HepG2 (cell line): ENCODE data around the gene SSTR5. TPM values are rescaled to one million over a fixed set of nuclear protein-coding genes. Genes with fewer than 3 reads are reported as not detected.

Experiments used
- EEA1 ChIP-seq: sonication (generic); formaldehyde crosslinking; IDR thresholded peaks from 2 replicates; pipeline ENCODE4 v1.5.1; 2020; ENCODE audit warnings: mild to moderate bottlenecking, missing genetic modification reagents, borderline replicate concordance
- ELF3 ChIP-seq: IDR thresholded peaks from 2 replicates; pipeline ENCODE4 v1.6.1; 2016; ENCODE audit warnings: missing genetic modification reagents, missing compliant biosample characterization
- ETV5 ChIP-seq: IDR thresholded peaks from 2 replicates; pipeline ENCODE4 v1.6.1; 2018; ENCODE audit warnings: missing biosample characterization, missing genetic modification reagents, inconsistent platforms, borderline replicate concordance
- KLF11 ChIP-seq: IDR thresholded peaks from 2 replicates; pipeline ENCODE4 v1.6.1; 2016; ENCODE audit warnings: missing compliant biosample characterization
- KLF6 ChIP-seq: IDR thresholded peaks from 2 replicates; pipeline ENCODE4 v1.8.0; 2016; ENCODE audit warnings: missing biosample characterization, missing genetic modification reagents
- NR1H2 ChIP-seq: sonication (generic); formaldehyde crosslinking; IDR thresholded peaks from 2 replicates; pipeline ENCODE4 v1.8.1; 2022; ENCODE audit warnings: low read depth, missing genetic modification reagents, borderline replicate concordance
- RFXANK ChIP-seq: IDR thresholded peaks from 2 replicates; pipeline ENCODE4 v1.6.1; 2016
- SALL1 ChIP-seq: sonication (generic); formaldehyde crosslinking; IDR thresholded peaks from 2 replicates; pipeline ENCODE4 v1.8.0; 2022; ENCODE audit warnings: mild to moderate bottlenecking, missing genetic modification reagents
- SPEN ChIP-seq: sonication (generic); formaldehyde crosslinking; IDR thresholded peaks from 2 replicates; pipeline ENCODE4 v1.5.1; 2020; ENCODE audit warnings: low read depth, mild to moderate bottlenecking, missing genetic modification reagents
- SRSF9 ChIP-seq: fragments of 200-400 bp; formaldehyde crosslinking; IDR thresholded peaks from 2 replicates; pipeline ENCODE4 v1.6.1; 2018; ENCODE audit warnings: borderline replicate concordance, mild to moderate bottlenecking, low read depth, low read length; ENCODE audit not compliant: insufficient read depth, poor library complexity, severe bottlenecking
- ZMYM2 ChIP-seq: sonication (generic); formaldehyde crosslinking; IDR thresholded peaks from 2 replicates; pipeline ENCODE4 v1.8.0; 2022; ENCODE audit warnings: mild to moderate bottlenecking, missing genetic modification reagents
- ZNF335 ChIP-seq: sonication (generic); formaldehyde crosslinking; IDR thresholded peaks from 2 replicates; pipeline ENCODE4 v1.4.0; 2020; ENCODE audit warnings: missing genetic modification reagents
- ZNF891 ChIP-seq: sonication (generic); formaldehyde crosslinking; IDR thresholded peaks from 2 replicates; pipeline ENCODE4 v1.5.0; 2020; ENCODE audit warnings: mild to moderate bottlenecking, missing genetic modification reagents
- polyA plus RNA-seq, 8 experiments: library from polyadenylated mRNA; depleted of rRNA in 3 of 8; stranded (reverse) in 7 of 8; unstranded in 1 of 8; fragments of >200 nt; fragmentation: Illumina TruSeq in 4 of 8; extraction: Trizol in 4 of 8; gene quantifications; 2 replicates each; pipeline versions ENCODE4 v1.2.1 to v1.2.3, GENCODE V29; 2011 to 2016; ENCODE audit warnings: low read depth in 4 of 8, missing spikeins in 1 of 8, mixed read lengths in 1 of 8; ENCODE audit not compliant: insufficient read depth in 1 of 8
- total RNA-seq, 5 experiments: library from RNA; depleted of rRNA; stranded (reverse); fragments of >200 nt; fragmentation: Illumina TruSeq; extraction: Trizol; gene quantifications; 2 replicates each; pipeline ENCODE4 v1.2.3, GENCODE V29; 2016; ENCODE audit warnings: low read depth in 1 of 5
- TF ChIP-seq, protein P1 (sequence below): sonication (generic); formaldehyde crosslinking; IDR thresholded peaks from 2 replicates; pipeline ENCODE4 v1.5.0; 2020; ENCODE audit warnings: missing genetic modification reagents
- TF ChIP-seq, protein P2 (sequence below): IDR thresholded peaks from 2 replicates; pipeline ENCODE4 v1.6.1; 2018; ENCODE audit warnings: missing genetic modification reagents
- TF ChIP-seq, protein P3 (sequence below): sonication (generic); formaldehyde crosslinking; IDR thresholded peaks from 2 replicates; pipeline ENCODE4 v1.5.0; 2020; ENCODE audit warnings: mild to moderate bottlenecking, missing genetic modification reagents
- TF ChIP-seq, protein P4 (sequence below): sonication (generic); formaldehyde crosslinking; IDR thresholded peaks from 2 replicates; pipeline ENCODE4 v1.4.0; 2020; ENCODE audit warnings: missing genetic modification reagents, borderline replicate concordance
- TF ChIP-seq, protein P5 (sequence below): sonication (generic); formaldehyde crosslinking; IDR thresholded peaks from 2 replicates; pipeline ENCODE4 v1.4.0; 2020; ENCODE audit warnings: missing genetic modification reagents
- TF ChIP-seq, protein P6 (sequence below): sonication (generic); formaldehyde crosslinking; IDR thresholded peaks from 2 replicates; pipeline ENCODE4 v1.5.0; 2020; ENCODE audit warnings: missing genetic modification reagents

Gene SSTR5
- total and polyA plus RNA-seq, 2 of the 13 experiments (the other 11 are each of a cell fraction or from before 2014, with no cell fraction given), result 0.20 to 0.49 TPM

DNA sequence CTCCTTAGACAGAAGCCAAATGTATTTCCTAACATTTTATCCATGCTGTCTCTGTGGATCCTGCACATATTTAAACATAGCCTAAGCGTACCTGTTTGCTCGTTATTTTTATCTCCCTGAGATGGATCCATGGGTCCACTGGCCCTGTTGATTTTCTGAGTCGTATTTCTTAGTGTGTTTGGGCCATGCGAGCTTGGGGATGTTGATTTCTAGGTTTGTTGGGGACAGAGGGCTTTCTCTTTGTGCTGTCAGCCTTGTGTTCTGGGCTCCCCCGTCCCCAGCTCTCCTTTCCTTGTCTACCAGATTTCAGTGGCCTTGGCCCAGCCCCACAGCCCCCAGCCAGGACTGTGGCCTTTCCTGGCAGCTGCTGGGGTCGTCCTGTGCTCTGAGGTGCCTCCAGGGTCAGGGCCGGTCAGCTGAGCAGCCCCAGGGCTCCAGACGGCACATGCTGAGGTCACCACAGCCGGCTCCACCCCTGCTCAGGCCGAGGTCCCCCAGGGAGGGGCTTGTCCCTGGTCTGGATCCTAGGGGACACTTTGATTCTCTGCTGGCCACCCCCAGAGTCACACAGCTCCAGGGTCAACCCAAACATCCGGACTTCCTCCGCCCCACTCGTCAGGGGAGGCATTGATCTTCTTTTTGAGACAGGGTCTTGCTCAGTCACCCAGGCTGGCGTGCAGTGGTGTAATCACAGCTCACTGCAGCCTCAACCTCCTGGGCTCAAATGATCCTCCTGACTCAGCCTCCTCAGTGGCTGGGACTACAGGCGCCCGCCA lies 4.4 kb downstream of the SSTR5 start (continued):
- TF ChIP-seq SRSF9, result no peak
- peak; percentile 73; the same call in 1 of the 2 replicates for TF ChIP-seq ETV5
- no peak for TF ChIP-seq EEA1
- no peak; the same call in 1 of the 2 replicates for TF ChIP-seq SPEN
- peak; percentile 70 for TF ChIP-seq SALL1
- TF ChIP-seq ELF3 (CRISPR knock-in tag), result 0 out of 2 replicates have a peak, but pooled peaks have one; percentile 11
- TF ChIP-seq, protein P1, sequence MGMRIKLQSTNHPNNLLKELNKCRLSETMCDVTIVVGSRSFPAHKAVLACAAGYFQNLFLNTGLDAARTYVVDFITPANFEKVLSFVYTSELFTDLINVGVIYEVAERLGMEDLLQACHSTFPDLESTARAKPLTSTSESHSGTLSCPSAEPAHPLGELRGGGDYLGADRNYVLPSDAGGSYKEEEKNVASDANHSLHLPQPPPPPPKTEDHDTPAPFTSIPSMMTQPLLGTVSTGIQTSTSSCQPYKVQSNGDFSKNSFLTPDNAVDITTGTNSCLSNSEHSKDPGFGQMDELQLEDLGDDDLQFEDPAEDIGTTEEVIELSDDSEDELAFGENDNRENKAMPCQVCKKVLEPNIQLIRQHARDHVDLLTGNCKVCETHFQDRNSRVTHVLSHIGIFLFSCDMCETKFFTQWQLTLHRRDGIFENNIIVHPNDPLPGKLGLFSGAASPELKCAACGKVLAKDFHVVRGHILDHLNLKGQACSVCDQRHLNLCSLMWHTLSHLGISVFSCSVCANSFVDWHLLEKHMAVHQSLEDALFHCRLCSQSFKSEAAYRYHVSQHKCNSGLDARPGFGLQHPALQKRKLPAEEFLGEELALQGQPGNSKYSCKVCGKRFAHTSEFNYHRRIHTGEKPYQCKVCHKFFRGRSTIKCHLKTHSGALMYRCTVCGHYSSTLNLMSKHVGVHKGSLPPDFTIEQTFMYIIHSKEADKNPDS (CRISPR knock-in tag), result no peak
- TF ChIP-seq, protein P2, sequence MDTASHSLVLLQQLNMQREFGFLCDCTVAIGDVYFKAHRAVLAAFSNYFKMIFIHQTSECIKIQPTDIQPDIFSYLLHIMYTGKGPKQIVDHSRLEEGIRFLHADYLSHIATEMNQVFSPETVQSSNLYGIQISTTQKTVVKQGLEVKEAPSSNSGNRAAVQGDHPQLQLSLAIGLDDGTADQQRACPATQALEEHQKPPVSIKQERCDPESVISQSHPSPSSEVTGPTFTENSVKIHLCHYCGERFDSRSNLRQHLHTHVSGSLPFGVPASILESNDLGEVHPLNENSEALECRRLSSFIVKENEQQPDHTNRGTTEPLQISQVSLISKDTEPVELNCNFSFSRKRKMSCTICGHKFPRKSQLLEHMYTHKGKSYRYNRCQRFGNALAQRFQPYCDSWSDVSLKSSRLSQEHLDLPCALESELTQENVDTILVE (CRISPR knock-in tag), result 0 out of 2 replicates have a peak, but pooled peaks have one; percentile 12
- no peak for TF ChIP-seq KLF11 (CRISPR knock-in tag)
- TF ChIP-seq NR1H2 (CRISPR knock-in tag), result no peak
- TF ChIP-seq RFXANK (CRISPR knock-in tag), result no peak
- TF ChIP-seq, protein P3, sequence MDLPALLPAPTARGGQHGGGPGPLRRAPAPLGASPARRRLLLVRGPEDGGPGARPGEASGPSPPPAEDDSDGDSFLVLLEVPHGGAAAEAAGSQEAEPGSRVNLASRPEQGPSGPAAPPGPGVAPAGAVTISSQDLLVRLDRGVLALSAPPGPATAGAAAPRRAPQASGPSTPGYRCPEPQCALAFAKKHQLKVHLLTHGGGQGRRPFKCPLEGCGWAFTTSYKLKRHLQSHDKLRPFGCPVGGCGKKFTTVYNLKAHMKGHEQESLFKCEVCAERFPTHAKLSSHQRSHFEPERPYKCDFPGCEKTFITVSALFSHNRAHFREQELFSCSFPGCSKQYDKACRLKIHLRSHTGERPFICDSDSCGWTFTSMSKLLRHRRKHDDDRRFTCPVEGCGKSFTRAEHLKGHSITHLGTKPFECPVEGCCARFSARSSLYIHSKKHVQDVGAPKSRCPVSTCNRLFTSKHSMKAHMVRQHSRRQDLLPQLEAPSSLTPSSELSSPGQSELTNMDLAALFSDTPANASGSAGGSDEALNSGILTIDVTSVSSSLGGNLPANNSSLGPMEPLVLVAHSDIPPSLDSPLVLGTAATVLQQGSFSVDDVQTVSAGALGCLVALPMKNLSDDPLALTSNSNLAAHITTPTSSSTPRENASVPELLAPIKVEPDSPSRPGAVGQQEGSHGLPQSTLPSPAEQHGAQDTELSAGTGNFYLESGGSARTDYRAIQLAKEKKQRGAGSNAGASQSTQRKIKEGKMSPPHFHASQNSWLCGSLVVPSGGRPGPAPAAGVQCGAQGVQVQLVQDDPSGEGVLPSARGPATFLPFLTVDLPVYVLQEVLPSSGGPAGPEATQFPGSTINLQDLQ (CRISPR knock-in tag), result no peak
- TF ChIP-seq KLF6, result 0 out of 2 replicates have a peak, but pooled peaks have one; percentile 17
- TF ChIP-seq, protein P4, sequence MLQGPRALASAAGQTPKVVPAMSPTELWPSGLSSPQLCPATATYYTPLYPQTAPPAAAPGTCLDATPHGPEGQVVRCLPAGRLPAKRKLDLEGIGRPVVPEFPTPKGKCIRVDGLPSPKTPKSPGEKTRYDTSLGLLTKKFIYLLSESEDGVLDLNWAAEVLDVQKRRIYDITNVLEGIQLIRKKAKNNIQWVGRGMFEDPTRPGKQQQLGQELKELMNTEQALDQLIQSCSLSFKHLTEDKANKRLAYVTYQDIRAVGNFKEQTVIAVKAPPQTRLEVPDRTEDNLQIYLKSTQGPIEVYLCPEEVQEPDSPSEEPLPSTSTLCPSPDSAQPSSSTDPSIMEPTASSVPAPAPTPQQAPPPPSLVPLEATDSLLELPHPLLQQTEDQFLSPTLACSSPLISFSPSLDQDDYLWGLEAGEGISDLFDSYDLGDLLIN, result no peak; the same call in 1 of the 2 replicates
- TF ChIP-seq, protein P5, sequence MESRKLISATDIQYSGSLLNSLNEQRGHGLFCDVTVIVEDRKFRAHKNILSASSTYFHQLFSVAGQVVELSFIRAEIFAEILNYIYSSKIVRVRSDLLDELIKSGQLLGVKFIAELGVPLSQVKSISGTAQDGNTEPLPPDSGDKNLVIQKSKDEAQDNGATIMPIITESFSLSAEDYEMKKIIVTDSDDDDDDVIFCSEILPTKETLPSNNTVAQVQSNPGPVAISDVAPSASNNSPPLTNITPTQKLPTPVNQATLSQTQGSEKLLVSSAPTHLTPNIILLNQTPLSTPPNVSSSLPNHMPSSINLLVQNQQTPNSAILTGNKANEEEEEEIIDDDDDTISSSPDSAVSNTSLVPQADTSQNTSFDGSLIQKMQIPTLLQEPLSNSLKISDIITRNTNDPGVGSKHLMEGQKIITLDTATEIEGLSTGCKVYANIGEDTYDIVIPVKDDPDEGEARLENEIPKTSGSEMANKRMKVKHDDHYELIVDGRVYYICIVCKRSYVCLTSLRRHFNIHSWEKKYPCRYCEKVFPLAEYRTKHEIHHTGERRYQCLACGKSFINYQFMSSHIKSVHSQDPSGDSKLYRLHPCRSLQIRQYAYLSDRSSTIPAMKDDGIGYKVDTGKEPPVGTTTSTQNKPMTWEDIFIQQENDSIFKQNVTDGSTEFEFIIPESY (CRISPR knock-in tag), result peak; percentile 8; the same call in 1 of the 2 replicates
- no peak for TF ChIP-seq ZMYM2 (CRISPR knock-in tag)
- TF ChIP-seq, protein P6, sequence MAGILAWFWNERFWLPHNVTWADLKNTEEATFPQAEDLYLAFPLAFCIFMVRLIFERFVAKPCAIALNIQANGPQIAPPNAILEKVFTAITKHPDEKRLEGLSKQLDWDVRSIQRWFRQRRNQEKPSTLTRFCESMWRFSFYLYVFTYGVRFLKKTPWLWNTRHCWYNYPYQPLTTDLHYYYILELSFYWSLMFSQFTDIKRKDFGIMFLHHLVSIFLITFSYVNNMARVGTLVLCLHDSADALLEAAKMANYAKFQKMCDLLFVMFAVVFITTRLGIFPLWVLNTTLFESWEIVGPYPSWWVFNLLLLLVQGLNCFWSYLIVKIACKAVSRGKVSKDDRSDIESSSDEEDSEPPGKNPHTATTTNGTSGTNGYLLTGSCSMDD (CRISPR knock-in tag), result no peak
- no peak for TF ChIP-seq ZNF891
- TF ChIP-seq ZNF335 (CRISPR knock-in tag), result no peak
